OCI-LY7 (cell line): ENCODE results near the gene AQP12B.

Source experiments
- EZH2phosphoT487 ChIP-seq: fragments of 200-600 bp; sonication (generic); IDR thresholded peaks from 2 replicates; pipeline ENCODE4 v1.6.1; 2018; ENCODE audit warnings: low read depth, borderline replicate concordance, mild to moderate bottlenecking, mixed run types, antibody characterized with exemption, low read length, moderate library complexity, mixed read lengths
- TF ChIP-seq, protein P1 (sequence below): fragments of 200-600 bp; sonication (generic); conservative IDR thresholded peaks from 2 replicates; pipeline ENCODE4 v1.5.1; 2014; ENCODE audit warnings: mild to moderate bottlenecking, antibody characterized with exemption, low read length, moderate library complexity, mixed read lengths

- TF ChIP-seq, protein P1, sequence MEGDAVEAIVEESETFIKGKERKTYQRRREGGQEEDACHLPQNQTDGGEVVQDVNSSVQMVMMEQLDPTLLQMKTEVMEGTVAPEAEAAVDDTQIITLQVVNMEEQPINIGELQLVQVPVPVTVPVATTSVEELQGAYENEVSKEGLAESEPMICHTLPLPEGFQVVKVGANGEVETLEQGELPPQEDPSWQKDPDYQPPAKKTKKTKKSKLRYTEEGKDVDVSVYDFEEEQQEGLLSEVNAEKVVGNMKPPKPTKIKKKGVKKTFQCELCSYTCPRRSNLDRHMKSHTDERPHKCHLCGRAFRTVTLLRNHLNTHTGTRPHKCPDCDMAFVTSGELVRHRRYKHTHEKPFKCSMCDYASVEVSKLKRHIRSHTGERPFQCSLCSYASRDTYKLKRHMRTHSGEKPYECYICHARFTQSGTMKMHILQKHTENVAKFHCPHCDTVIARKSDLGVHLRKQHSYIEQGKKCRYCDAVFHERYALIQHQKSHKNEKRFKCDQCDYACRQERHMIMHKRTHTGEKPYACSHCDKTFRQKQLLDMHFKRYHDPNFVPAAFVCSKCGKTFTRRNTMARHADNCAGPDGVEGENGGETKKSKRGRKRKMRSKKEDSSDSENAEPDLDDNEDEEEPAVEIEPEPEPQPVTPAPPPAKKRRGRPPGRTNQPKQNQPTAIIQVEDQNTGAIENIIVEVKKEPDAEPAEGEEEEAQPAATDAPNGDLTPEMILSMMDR = no peak
- TF ChIP-seq EZH2phosphoT487 = no peak
Observed at GRCh38 chr2:240687045-240687740, 4.5 kb upstream of the AQP12B start.
